Neutrophil (primary cell): ENCODE data around the gene FLII.
A peak's percentile ranks its signal among the peaks of the same experiment; 100 is the strongest.

Experiments used
- H3K27ac ChIP-seq: fragments of 200-600 bp; sonication (generic); 2 replicates; pipeline ENCODE4 v1.5.1; 2016; ENCODE audit warnings: mild to moderate bottlenecking, moderate library complexity
- H3K27me3 ChIP-seq: fragments of 200-600 bp; sonication (generic); 2 replicates; pipeline ENCODE4 v1.6.0; 2016; ENCODE audit warnings: mild to moderate bottlenecking
- H3K36me3 ChIP-seq: fragments of 200-600 bp; sonication (generic); 2 replicates; pipeline ENCODE4 v1.5.1; 2017
- H3K4me1 ChIP-seq, 2 experiments: fragments of 200-600 bp in 1 of 2; sonication (generic) in 1 of 2; 1 replicate in 1 of 2; 2 replicates in 1 of 2; pipeline versions ENCODE4 v1.5.1 to v1.6.1; 2013 to 2016; ENCODE audit warnings: low read depth in 1 of 2, low read length in 1 of 2, mild to moderate bottlenecking in 1 of 2, moderate library complexity in 1 of 2; ENCODE audit not compliant: control insufficient read depth in 1 of 2, insufficient read depth in 1 of 2
- H3K4me3 ChIP-seq, 2 experiments: fragments of 200-600 bp in 1 of 2; sonication (generic) in 1 of 2; 1 replicate in 1 of 2; 2 replicates in 1 of 2; pipeline ENCODE4 v1.5.1; 2013 to 2016; ENCODE audit warnings: low read depth in 1 of 2, low read length in 1 of 2, mild to moderate bottlenecking in 1 of 2, moderate library complexity in 1 of 2
- H3K9me3 ChIP-seq: fragments of 200-600 bp; sonication (generic); 2 replicates; pipeline ENCODE4 v1.5.1; 2016
- TF ChIP-seq, protein P1 (sequence below): fragments of 200-600 bp; sonication (generic); IDR thresholded peaks from 2 replicates; pipeline ENCODE4 v1.5.1; 2016; ENCODE audit warnings: antibody characterized with exemption

FLII gene

DNA sequence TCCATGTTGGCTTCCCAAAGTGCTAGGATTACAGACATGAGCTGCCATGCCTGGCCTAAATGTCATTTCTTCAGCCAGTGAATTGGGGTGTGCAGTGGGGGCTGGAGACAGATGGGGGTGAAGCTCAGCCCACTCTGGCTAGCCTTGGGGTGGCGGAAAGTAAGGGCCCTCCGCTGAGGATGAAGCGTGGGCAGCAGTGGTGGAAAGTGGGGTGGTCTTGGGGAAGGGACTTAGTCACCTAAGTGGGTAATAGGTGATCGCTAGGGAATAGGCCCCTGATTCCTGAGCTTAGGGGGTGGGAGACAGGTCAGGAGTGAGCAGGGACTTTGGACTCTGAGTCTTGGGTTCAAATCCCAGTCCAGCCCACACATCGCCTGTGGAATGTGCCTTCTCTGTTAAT, 30.9 kb downstream of the FLII start:
- H3K4me3 ChIP-seq: no peak overlapping the region
- TF ChIP-seq, protein P1, sequence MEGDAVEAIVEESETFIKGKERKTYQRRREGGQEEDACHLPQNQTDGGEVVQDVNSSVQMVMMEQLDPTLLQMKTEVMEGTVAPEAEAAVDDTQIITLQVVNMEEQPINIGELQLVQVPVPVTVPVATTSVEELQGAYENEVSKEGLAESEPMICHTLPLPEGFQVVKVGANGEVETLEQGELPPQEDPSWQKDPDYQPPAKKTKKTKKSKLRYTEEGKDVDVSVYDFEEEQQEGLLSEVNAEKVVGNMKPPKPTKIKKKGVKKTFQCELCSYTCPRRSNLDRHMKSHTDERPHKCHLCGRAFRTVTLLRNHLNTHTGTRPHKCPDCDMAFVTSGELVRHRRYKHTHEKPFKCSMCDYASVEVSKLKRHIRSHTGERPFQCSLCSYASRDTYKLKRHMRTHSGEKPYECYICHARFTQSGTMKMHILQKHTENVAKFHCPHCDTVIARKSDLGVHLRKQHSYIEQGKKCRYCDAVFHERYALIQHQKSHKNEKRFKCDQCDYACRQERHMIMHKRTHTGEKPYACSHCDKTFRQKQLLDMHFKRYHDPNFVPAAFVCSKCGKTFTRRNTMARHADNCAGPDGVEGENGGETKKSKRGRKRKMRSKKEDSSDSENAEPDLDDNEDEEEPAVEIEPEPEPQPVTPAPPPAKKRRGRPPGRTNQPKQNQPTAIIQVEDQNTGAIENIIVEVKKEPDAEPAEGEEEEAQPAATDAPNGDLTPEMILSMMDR: no peak
- H3K27me3 ChIP-seq: peaks cover 13% of the 10 kb centered on the region
- no peaks in the 10 kb centered on the region for H3K36me3 ChIP-seq
- H3K4me1 ChIP-seq: peaks cover 11 to 13% of the 10 kb centered on the region in 2 experiments
- H3K9me3 ChIP-seq: no peaks in the 10 kb centered on the region
- no peak overlapping the region for H3K27ac ChIP-seq

DNA sequence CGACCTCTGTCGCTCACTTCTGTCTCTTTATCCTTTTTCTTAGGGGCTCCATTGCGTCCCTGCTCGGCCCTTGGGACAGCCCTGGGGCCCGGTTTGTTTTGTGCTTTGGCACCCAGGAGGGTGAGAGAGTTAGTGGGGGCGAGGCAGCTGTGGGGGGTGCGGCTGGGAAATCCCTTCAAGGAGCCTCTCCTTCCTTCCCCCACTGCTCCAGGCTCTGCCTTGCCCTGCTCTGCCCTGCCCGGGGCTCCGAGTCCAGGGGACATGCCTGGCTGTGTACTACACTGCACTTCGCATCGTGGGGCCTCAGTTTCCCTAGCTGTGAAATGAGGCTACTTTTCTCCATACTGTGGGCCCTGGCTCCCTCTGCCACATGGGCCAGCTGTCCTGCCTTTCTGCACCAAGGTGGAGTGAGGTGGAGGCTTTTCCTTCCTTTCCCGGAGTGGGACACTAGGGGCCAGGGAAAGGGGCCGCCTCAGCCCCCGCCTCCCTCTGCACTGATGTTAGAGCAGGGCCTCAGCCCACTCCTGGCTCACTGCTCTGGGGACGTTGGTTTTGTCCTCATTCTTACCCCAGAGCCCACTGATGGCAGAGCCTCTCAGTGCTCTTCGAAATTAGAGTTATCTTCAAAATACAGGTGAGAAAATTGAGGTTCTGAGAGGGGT, 32.1 kb downstream of the FLII start:
- H3K36me3 ChIP-seq: no peaks in the 10 kb centered on the region
- peak overlapping the region; percentile 56 to 63 for H3K4me3 ChIP-seq
- H3K27ac ChIP-seq: peak overlapping the region; percentile 5
- TF ChIP-seq, protein P1: no peak
- peaks cover 13% of the 10 kb centered on the region for H3K27me3 ChIP-seq
- H3K4me1 ChIP-seq: peaks cover 11 to 13% of the 10 kb centered on the region in 2 experiments
- no peaks in the 10 kb centered on the region for H3K9me3 ChIP-seq

DNA sequence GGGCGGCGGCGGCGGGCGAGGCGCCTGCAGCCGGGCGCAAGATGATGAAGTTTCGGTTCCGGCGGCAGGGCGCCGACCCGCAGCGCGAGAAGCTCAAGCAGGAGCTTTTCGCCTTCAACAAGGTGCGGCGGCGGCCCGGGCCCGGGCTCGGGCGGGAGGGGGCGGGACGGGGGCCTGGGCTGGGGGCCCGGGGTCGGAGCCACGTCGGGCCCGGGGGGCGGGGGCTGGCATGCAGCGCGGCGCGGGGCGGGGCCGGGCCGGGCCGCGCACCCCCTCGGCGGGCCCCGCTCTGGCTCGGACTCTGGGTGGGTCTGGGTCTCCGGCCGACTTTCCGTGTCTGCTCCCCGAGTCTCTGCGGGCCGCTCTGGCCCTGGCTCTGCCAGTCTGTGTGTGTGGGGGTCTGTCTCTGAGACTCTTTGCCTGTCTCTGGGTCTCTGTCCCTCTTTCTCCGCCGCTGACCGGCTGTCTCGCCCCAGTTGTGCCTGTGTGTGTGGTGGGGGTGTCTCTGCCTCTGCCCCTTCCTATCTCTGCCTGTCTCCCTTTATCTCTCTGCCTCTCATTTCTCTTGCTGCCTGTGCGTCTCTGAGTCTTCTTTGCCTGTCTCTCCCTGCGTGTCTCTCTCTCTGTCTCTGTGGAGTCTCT, 32.8 kb downstream of the FLII start:
- Histone ChIP-seq H3K4me3 (peak overlapping the region; percentile 56 to 63), H3K9me3 (no peaks in the 10 kb centered on the region), H3K36me3 (no peaks in the 10 kb centered on the region), H3K27ac (peak overlapping the region; percentile 5), H3K27me3 (peaks cover 13% of the 10 kb centered on the region), H3K4me1 (peaks cover 11 to 13% of the 10 kb centered on the region in 2 experiments)
- TF ChIP-seq, protein P1: no peak

DNA sequence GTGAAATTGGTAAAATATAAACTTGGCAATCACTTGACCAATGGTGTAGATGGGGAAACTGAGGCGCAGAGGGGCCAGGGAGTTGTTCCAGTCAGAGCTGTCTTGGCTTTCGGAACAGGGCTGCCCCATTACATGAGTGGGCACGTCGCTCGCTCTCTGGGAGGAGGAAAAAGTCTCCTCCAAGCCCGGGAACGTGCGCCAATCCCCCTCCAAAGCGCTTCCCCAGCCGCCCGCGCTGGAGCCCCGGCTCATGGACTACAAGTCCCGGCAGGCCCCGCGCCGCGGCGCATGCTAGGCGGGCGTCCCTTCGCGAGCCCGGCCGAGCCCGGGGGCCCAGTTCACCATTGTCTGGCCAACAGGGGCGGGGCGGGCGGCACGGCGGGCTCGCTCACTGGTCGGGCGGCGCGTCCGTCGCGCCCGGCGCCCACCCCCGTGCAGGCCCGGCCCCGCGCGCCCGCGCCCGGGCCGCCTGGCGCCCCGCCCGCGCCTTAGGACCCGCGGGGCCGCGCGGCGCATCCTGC, 33.4 kb downstream of the FLII start, which contains the start of gene LLGL1:
Gene LLGL1, plus strand, starts transcription at position 515 of the 521 bp plus-strand sequence. CDS start 48 bp downstream, outside the sequence.
- H3K27ac ChIP-seq: peak within 1 kb of the TSS; percentile 25
- H3K9me3 ChIP-seq: no peaks in the 10 kb centered on the region
- TF ChIP-seq, protein P1: no peak
- peaks cover 13% of the 10 kb centered on the region for H3K27me3 ChIP-seq
- H3K4me1 ChIP-seq: peaks cover 11 to 13% of the 10 kb centered on the region in 2 experiments
- no peaks in the 10 kb centered on the region for H3K36me3 ChIP-seq
- H3K4me3 ChIP-seq: peak within 1 kb of the TSS; percentile 60 to 63

DNA sequence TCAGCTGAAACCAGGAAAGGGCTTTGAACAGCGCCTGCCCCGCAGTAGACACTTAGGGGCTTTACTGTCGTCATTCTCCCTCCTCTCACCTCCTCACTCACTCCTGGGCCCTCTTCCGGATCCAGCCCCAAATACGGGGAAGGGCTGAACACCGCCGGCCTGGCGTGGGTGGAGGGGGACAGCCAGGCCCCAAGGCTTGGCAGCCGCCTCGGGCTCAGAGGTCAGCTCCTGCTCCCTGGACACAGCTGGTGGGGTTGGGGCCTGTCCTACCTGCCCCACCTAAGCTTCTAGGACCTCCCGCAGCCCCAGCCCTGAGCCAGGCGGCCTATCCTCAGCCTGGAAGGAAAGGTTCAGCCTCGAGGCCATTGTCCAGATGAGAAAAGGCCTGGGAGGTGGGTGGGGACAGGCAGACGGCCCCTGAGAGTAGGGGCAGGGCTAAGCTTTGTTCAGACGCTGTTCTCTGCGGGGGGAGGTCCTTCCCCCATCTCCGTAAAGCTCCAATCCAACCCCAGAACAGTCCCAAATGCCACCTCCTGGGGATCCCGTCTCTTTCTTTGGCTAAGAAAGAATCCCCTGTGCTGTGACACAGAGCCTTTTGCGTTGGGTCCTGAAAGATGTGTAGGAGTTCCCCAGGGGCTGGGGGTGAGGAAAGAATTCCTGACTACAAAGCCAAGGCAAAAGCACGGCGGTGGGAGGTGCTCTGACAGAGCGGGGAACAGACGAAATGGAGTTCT, 34.0 kb downstream of the FLII start:
- Histone ChIP-seq H3K4me1 (peaks cover 11 to 13% of the 10 kb centered on the region in 2 experiments), H3K9me3 (no peaks in the 10 kb centered on the region), H3K36me3 (no peaks in the 10 kb centered on the region), H3K27me3 (peaks cover 13% of the 10 kb centered on the region), H3K27ac (peak overlapping the region; percentile 25), H3K4me3 (peak overlapping the region; percentile 50 to 60)
- TF ChIP-seq, protein P1: no peak
